HG03432 (cell line): Measurements from ENCODE around the gene USP7.
"Not testable (repeated sequence)": the region's sequence is repeated elsewhere in the genome, so short reads cannot be mapped to it uniquely, and the experiment has no call there.

Experiments used
- ATAC-seq: cut with Tn5 transposase; IDR thresholded peaks from one replicate; pipeline ENCODE4 v1.9.1; 2021; ENCODE audit warnings: mild to moderate bottlenecking, moderate library complexity; ENCODE audit not compliant: unreplicated experiment

The USP7 gene

DNA sequence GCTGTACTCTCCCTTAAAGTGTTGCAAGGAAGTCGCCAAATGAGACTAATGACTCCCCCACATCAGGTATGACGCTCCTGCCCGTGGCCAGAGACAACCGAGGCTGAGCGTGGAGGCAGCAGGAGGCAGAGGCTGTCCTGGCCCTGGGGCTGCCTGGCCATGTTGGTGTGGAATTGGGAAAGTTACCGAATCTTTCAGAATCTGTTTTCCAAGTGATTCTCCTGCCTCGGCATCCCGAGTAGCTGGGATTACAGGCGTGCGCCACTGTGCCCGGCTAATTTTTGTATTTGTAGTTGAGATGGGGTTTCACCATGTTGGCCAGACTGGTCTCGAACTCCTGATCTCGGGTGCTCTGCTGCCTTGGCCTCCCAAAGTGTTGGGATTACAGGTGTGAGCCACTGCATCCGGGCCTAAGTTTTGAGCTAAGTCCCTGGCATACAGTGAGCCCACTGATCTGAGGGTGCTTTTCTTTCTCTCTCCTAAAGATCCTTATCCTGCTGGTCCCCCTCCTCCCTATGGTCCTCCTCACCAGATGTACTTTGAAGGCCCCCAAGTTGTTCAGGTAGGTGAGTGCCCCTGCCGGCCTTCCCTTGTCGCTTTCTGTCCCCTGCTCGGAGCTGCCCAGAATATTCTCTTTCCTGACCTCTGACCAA, 80.9 kb downstream of the USP7 start:
- no peak for ATAC-seq

DNA sequence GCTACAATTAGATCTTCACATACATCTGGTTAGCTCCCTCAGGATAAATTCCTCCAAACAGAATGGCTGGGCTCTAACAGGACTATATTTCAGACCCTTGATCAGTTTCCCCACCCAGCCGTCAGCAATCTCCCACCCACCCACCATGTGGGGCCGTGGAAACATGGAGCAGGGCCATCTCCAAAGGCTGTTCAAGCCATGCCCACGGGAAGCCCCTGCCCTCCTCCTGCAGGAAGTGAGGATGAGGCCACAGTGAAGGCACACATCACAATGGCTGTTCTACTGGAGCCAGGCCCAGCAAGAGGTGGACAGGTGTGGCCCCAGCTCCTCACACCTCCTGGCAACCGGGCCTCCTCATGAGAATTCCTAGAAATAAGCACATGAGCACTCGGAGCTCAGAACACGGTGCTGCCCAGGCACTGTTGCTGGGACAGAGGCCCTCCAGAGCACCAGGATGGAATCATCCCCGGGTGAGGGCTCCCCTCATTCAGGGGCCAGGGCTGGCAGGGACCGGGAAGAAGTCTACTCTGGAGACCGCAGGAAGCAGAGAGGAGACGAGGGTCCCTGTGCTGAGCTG, 81.6 kb downstream of the USP7 start, which contains the start of gene LITAFD:
Gene LITAFD, plus strand, starts transcription at position 311 of the 577 bp plus-strand sequence. CDS start 2,005 bp downstream, outside the sequence.
- no peak for ATAC-seq

DNA sequence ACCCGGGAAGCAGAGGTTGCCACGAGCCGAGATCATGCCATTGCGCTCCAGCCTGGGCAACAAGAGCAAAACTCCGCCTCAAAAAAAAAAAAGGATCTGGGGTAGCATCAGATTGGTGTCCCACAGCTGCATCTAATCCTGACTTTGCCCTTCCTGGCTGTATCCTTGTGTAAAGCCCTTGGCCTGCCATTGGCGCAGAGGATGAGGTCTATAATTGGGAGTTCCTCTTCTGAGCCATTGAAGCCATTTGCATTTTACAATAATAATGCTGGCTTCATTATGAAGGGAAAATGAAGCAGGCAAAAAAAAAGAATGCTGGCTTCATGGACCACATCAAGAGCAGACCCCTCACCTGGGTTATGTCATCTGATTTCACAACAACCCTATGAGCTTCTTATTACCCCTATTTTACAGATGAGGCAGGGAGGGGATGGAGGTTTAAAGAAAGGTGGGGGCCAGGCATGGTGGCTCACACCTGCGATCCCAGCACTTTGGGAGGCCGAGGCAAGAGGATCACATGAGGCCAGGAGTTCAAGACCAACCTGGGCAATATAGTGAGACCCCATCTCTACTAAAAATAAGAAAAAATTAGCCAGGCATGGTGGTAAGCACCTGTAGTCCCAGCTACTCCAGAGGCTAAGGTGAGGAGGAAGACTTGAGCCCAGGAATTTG, 82.7 kb downstream of the USP7 start:
- ATAC-seq = no peak

DNA sequence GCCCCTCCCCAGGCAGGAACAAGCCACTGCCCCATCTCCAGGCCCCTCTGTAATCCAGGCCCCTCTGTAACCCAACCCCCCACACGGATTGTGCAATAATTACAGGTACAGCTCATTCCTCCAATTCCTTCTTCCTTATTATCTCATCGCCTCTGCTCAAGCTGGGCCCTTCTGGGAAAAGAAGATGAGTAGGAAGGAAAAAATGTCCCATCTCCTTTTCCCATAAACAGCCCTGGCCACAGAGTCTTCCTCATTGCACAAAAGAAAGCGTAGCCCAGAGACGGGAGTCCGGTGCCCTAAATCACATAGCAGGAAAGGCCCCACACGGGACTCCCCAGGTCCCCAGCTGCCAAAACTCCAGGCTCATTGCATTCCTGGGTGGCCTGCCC, 85.2 kb downstream of the USP7 start:
- ATAC-seq = no peak

DNA sequence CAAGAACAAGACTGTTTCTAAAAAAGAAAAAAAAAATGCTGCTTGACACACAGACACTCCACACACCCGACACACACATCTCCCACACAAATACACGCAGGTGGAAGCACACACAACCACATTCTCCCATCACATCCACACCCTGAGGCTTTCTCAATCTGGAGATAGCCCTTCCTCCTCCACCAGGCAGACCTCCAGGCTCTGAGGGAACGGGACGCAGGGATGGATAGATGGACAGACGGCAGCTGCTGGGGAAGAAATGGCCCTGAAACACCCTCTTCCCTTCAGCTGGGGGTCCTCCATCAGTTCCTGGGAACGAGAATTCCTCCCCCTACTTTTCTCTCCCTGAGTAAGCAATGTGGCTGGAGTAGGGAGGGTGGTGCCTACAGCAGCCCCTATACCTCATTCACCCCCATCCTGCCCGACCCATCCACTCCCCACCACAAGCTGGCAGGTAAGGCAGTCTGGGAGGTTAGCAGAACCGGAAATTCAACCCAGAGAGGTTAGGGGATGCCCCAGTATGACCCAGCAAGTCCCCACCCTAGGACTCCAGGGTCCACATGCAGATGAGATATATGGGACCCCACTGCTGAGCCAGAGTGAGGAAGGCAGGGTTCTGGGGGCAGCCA, 85.7 kb downstream of the USP7 start:
- ATAC-seq = no peak

DNA sequence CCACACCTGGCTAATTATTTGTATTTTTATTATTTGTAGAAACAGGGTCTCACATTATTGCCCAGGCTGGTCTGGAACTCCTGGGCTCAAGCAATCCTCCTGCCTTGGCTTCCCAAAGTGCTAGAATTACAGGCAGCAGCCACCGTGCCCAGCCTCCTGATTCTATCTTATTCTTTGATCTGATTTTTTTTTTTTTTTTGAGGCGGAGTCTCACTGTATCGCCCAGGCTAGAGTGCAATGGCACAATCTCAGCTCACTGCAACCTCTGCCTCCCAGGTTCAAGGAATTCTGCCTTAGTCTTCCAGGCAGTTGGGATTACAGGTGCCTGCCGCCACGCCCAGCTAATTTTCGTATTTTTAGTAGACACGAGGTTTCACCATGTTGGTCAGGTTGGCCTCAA, 88.4 kb downstream of the USP7 start:
- ATAC-seq = not testable (repeated sequence)

DNA sequence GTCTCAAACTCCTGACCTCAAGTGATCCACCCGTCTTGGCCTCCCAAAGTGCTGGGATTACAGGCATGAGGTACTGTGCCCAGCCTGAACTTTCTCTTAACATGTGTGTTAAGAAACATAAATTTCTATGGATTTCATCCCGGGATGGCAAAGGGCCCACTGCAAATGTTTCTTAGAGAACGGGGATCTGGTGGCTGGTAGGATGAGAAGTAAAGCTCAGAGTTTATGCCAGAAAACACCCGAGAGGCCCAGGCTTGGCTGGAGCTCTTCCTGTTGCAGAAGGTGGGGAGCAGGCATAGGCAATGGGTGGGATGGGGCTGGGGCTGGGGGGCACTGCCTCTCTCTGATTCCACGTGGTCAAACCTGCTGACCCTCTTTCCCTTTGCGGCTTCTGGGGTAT, 89.3 kb downstream of the USP7 start:
- ATAC-seq = no peak

DNA sequence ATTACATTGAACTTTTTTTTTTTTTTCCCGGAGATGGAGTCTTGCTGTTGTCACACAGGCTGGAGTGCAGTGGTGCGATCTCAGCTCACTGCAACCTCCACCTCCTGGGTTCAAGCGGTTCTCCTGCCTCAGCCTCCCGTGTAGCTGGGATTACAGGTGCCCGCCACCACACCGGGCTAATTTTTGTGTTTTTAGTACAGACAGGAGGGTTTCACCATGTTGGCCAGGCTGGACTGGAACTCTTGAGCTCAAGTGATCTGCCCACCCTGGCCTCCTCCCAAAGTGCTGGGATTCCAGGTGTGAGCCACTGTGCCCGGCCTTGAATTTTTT, 89.9 kb downstream of the USP7 start:
- ATAC-seq = not testable (repeated sequence)

DNA sequence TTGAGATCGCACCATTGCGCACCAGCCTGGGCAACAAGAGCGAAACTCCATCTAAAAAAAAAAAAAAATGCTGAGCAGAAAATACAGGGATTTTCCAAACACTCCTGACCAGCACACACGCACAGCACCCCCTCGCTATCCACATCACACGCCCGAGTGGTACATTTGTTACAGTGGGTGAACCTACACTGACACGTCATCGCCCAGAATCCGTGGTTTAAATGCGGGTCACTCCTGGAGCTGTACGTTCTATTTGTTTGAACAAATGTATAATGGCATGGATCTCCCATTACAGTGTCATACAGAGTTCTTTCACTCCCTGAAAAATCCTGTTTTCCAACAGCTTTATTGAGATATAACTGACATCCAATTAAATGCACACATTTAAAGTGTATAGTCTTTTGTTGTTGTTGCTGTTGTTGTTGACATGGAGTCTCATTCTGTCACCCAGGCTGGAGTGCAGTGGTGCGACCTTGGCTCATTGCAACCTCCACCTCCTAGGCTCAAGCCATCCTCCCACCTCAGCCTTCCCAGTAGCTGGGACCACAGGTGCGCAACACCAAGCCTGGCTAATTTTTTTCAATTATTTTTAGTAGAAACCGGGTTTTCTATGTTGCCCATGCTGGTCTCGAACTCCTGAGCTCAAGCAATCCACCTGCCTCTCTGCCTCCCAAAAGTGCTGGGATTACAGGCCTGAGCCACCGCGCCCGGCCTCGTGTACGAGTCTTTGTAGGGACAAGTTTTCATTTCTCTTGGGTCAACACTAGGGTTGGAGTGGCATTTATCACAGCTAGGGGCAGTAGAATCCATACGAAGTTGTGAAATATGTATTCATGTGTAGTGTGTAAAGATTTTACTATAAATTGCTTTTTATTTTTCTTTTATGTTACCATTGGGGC, 90.5 kb downstream of the USP7 start:
- ATAC-seq = no peak

DNA sequence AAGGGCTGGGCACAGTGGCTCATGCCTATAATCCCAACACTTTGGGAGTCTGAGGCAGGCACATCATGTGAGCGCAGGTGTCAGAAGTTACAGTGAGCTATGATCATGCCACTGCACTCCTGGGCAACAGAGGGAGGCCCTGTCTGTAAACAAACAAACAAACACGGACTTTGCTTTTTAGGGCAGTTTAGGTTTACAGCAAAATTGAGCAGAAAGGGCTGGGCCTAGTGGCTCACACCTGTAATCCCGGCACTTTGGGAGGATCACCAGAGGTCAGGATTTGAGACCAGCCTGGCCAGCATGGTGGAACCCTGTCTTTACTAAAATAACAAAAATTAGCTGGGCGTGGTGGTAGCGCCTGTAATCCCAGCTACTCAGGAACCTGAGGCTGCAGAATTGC, 91.6 kb downstream of the USP7 start:
- no peak for ATAC-seq

DNA sequence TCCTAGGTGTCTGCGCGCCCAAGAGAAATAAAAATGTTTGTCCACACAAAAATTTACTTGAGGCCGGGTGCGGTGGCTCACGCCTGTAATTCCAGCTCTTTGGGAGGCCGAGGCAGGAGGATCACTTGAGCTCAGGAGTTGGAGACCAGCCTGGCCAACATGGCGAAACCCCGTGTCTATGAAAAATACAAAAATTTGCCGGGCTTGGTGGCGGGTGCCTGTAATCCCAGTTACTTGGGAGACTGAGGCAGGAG, 93.8 kb downstream of the USP7 start:
- ATAC-seq = not testable (repeated sequence)

DNA sequence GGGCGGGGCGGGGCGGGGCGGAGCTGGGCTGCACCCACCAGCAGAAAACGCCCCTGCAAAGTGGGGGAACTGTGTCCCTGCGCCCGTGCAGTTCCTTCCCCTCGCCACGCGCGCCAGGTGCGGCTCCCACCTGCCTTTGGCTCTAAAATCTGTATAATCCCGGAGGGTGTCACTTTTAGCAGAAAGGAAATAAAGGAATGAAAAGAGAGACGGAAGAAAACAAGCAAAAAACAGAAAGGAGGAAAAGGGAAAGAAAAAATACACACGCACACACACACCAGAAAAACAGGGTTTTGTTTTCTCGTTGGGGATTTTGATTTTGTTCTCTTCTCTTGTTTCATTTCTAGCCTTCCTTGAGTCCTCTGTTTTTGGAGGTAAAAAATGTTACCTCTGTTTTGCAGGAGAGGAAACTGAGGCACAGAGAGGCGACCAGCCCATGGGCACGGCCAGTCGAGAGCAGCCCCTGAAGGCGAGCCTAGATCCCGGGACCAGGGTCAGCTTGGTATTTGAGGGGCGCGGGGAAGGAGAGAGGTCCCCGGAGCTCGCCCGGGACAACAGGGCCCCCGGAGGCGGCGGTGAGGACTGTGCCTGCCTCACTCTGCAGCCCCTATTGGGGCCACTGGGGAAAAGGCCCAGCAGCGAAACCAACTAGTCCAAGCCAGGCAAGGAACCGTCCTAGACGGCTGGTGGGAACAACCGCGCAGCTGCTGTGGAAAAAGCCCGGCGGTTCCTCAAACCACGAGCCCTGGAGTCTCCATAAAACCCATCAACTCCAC, 94.3 kb downstream of the USP7 start:
- no peak for ATAC-seq

DNA sequence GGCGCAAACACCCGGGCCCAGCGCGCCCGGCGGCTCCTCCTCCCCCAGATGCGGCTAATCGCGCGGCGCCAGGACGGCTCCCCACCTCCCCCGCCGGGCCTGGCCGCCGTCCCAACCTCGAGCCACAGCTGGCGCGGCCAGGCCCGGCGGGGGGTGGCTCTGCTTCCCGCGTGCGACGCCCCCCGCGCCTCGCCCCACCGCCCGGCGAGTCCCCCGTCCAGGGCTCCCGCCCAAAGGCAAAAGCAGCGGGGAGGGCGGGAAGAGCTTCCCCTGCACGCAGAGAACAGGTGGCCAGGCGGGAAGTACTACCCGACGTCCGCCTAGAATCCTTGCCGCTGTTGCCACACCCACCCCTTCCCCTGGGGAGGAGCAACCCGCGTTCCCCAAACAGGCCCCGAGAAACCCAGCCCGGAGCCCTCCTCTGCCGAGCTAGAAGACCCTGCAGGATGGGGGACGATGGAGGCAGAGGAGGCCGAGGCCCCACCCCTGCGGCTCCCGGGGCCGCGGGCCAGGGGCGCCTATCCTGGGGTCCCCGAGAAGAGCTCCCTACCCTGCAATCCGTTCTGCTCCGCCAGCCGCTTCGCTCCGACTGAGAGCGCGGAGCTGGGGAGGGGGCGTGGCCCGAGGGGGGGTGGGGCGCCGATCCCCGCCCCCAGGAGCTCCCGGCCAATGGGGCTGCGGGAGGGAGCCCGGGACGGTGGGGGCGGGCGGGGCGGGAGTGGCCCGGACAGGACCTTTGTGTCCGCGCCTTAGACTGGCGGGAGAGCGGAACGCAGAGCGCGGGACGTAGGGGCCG, 95.1 kb downstream of the USP7 start, which contains the start of gene CARHSP1:
Gene CARHSP1, minus strand, starts transcription at position 591 of the 796 bp plus-strand sequence. CDS start 9,678 bp downstream, outside the sequence.
- ATAC-seq = peak; percentile 77

DNA sequence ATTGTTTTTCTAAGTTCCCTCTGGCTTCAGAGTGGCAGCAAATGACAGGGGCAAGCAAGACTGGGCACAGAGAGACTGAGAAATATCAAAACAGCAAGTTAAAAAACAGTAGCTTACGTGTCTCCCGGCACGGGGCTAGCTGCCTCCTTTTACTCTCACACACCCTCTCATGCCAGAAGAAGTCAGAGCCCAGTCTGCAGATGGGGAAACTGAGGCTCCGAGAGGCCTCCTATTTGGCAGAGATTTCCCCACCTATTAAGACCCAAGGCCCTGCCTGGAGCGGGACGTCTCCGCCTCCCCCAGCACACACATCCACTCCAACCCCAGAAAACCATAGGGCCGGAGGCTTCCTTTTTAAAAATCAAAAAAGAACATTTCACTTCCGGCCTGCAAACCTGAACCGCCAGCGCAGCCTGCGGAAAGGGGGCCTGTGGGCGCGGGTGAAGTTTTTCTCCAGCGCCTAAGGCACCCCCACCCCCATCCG, 95.7 kb downstream of the USP7 start:
- ATAC-seq = no peak

DNA sequence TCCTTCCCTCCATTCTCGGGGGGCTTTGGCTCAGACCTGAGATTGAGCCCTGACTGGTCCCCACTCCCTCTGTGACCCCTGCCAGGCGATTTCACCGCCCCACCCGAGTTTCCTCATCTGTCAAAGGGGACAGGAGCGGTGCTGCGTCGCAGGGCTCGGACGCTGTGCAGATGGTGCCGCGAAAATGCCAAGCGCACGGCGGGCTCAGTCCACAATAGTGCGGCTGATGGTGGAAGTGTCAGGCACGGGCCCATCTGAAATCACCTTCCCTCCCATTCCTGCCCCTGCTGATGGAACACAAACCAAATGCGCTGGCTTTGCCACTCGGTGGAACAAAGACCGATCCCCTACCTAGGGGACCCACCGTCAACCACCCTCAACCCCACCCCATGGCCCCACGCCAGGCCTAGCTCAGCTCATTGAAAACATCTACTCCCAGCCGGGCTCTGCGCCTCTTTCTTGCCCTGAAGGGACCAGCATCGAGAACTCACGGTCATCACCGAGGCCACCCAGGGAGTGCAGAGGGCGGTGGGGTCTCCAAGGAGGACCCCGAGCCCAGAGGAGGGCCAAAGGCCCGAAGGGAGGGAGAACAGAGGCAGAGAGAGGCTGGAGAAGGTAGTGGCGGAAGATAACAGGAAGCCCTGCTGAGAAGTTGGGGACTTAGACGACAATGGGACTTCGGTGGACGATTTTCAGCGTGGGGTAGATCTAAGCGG, 96.3 kb downstream of the USP7 start:
- ATAC-seq = no peak

DNA sequence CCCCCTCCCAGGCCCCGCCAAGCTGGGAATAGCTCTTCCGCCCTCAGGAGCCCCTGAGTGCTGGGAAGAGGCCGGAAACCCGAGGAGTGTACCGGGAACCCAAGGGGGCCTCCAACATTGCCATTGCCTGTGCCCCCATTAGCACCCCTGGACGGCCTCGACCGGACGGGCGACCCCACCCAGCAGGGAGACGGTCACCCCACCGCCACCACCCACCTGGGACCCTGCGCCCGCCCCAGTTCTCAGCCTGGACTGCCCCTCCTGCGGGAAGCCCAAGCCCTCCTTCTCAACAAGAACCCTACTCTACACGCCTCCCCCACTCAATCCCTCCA, 96.9 kb downstream of the USP7 start:
- ATAC-seq = no peak

DNA sequence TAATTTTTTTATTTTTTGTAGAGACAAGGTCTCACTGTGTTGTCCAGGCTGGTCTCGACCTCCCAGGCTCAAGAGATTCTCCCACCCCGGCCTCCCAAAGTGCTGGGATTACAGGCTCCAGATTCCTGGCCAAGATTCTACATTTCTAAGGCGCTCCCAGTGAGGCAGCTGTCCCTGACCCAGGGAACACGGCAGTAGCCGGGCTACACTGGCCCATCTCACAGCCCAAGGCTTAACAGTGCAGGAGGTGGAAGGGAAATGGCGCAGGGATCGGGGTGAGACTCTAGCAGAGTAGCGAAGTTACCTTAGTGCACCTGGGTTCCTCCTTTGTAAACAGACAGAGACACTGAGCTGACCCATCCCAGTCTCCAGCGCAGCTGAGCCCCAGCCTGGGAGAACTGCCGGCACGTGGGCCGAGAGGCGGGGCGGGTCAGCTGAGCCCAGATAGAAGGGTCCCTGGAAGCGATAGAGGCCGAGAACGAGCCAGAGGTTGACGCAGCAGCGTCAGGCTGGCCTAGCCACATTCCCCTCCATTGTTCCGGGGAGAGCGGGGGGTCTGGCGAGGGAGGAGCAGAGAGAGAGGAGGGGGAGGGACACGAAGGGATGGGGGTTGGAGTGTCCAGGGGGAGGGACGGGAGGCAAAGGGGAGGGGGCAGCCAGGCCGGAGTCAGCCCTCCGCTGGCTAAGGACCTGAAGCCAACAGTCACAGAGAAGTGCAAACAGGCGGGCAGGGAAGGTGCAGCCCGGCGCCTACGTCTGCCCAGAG, 97.4 kb downstream of the USP7 start:
- ATAC-seq = no peak
